Muscle layer of duodenum (tissue), 2 donors: ENCODE measurements around the gene RAPSN.

Experiments used
- H3K27ac ChIP-seq: one replicate; pipeline ENCODE4 v1.7.0; 2013; ENCODE audit warnings: mild to moderate bottlenecking, low read length
- H3K27me3 ChIP-seq: one replicate; pipeline ENCODE4 v1.7.0; 2013; ENCODE audit warnings: low read depth, mild to moderate bottlenecking, control low read depth, low read length
- H3K36me3 ChIP-seq, 2 donors: one replicate each; pipeline ENCODE4 v1.7.0; 2013; ENCODE audit warnings: low read length in 2 of 2, control low read depth in 1 of 2, mild to moderate bottlenecking in 1 of 2; ENCODE audit not compliant: insufficient read depth in 2 of 2, control insufficient read depth in 1 of 2
- H3K4me1 ChIP-seq, 2 donors: one replicate each; pipeline ENCODE4 v1.7.0; 2013; ENCODE audit warnings: low read length in 2 of 2, mild to moderate bottlenecking in 2 of 2, control low read depth in 1 of 2, moderate library complexity in 1 of 2; ENCODE audit not compliant: insufficient read depth in 2 of 2, control insufficient read depth in 1 of 2
- H3K4me3 ChIP-seq, 2 donors: one replicate each; pipeline ENCODE4 v1.7.0; 2013; ENCODE audit warnings: low read length in 2 of 2, low read depth in 1 of 2, mild to moderate bottlenecking in 1 of 2
- H3K9me3 ChIP-seq, 2 donors: one replicate each; pipeline ENCODE4 v1.7.0; 2013; ENCODE audit warnings: low read length in 2 of 2, control low read depth in 1 of 2, mild to moderate bottlenecking in 1 of 2; ENCODE audit not compliant: control insufficient read depth in 1 of 2
- donor health status: healthy.

Gene RAPSN

GRCh38 chr11:47443028-47443700 is 5.8 kb downstream of the RAPSN start:
- Histone ChIP-seq H3K27ac (no peak overlapping the region), H3K36me3 (no peaks in the 10 kb centered on the region), H3K27me3 (no peaks in the 10 kb centered on the region), H3K4me1 (no peaks in the 10 kb centered on the region), H3K9me3 (no peaks in the 10 kb centered on the region), H3K4me3 (no peak overlapping the region)

- no peaks in the 10 kb centered on the region for H3K4me1 ChIP-seq
- no peak overlapping the region for H3K27ac ChIP-seq
- H3K9me3 ChIP-seq = no peaks in the 10 kb centered on the region
- H3K27me3 ChIP-seq = no peaks in the 10 kb centered on the region
- no peaks in the 10 kb centered on the region for H3K36me3 ChIP-seq
- H3K4me3 ChIP-seq = no peak overlapping the region
Observed at GRCh38 chr11:47442514-47442913, 6.4 kb downstream of the RAPSN start.

GRCh38 chr11:47441421-47441820 is 7.5 kb downstream of the RAPSN start:
- Histone ChIP-seq H3K9me3 (no peaks in the 10 kb centered on the region), H3K4me3 (no peak overlapping the region), H3K27me3 (no peaks in the 10 kb centered on the region), H3K36me3 (no peaks in the 10 kb centered on the region), H3K4me1 (no peaks in the 10 kb centered on the region), H3K27ac (no peak overlapping the region)

- Histone ChIP-seq H3K9me3 (no peaks in the 10 kb centered on the region), H3K36me3 (no peaks in the 10 kb centered on the region), H3K27me3 (no peaks in the 10 kb centered on the region), H3K4me1 (no peaks in the 10 kb centered on the region), H3K27ac (no peak overlapping the region), H3K4me3 (no peak overlapping the region)
Observed at GRCh38 chr11:47440054-47440476, 8.9 kb downstream of the RAPSN start.

- Histone ChIP-seq H3K4me1 (peaks cover 0 to 4% of the 10 kb centered on the region in 2 donors), H3K4me3 (no peak overlapping the region), H3K27ac (no peak overlapping the region), H3K27me3 (no peaks in the 10 kb centered on the region), H3K36me3 (no peaks in the 10 kb centered on the region), H3K9me3 (no peaks in the 10 kb centered on the region)
Observed at GRCh38 chr11:47438721-47439120, 10.2 kb downstream of the RAPSN start.

GRCh38 chr11:47437746-47438418 is 11.1 kb downstream of the RAPSN start:
- H3K4me1 ChIP-seq = peaks cover 0 to 4% of the 10 kb centered on the region in 2 donors
- no peaks in the 10 kb centered on the region for H3K9me3 ChIP-seq
- H3K27me3 ChIP-seq = no peaks in the 10 kb centered on the region
- H3K36me3 ChIP-seq = no peaks in the 10 kb centered on the region
- no peak overlapping the region for H3K27ac ChIP-seq
- H3K4me3 ChIP-seq = no peak overlapping the region

- Histone ChIP-seq H3K4me3 (no peak overlapping the region), H3K4me1 (peaks cover 0 to 4% of the 10 kb centered on the region in 2 donors), H3K36me3 (no peaks in the 10 kb centered on the region), H3K9me3 (no peaks in the 10 kb centered on the region), H3K27me3 (no peaks in the 10 kb centered on the region), H3K27ac (no peak overlapping the region)
Observed at GRCh38 chr11:47437218-47437745, 11.7 kb downstream of the RAPSN start.

- no peak overlapping the region for H3K4me3 ChIP-seq
- no peaks in the 10 kb centered on the region for H3K9me3 ChIP-seq
- no peaks in the 10 kb centered on the region for H3K27me3 ChIP-seq
- no peak overlapping the region for H3K27ac ChIP-seq
- H3K36me3 ChIP-seq = no peaks in the 10 kb centered on the region
- H3K4me1 ChIP-seq = peaks cover 0 to 4% of the 10 kb centered on the region in 2 donors
Observed at GRCh38 chr11:47436726-47437125, 12.2 kb downstream of the RAPSN start.

- Histone ChIP-seq H3K36me3 (no peaks in the 10 kb centered on the region), H3K27ac (no peak overlapping the region), H3K9me3 (no peaks in the 10 kb centered on the region), H3K4me1 (peaks cover 0 to 4% of the 10 kb centered on the region in 2 donors), H3K4me3 (no peak overlapping the region), H3K27me3 (no peaks in the 10 kb centered on the region)
Observed at GRCh38 chr11:47435687-47436086, 13.2 kb downstream of the RAPSN start.

- Histone ChIP-seq H3K36me3 (no peaks in the 10 kb centered on the region), H3K4me1 (peaks cover 0 to 4% of the 10 kb centered on the region in 2 donors), H3K27ac (no peak overlapping the region), H3K9me3 (no peaks in the 10 kb centered on the region), H3K4me3 (no peak overlapping the region), H3K27me3 (no peaks in the 10 kb centered on the region)
Observed at GRCh38 chr11:47434011-47434786, 14.7 kb downstream of the RAPSN start.

GRCh38 chr11:47433157-47433556 is 15.8 kb downstream of the RAPSN start:
- no peaks in the 10 kb centered on the region for H3K36me3 ChIP-seq
- no peaks in the 10 kb centered on the region for H3K27me3 ChIP-seq
- H3K27ac ChIP-seq = no peak overlapping the region
- H3K4me1 ChIP-seq = peaks cover 0 to 4% of the 10 kb centered on the region in 2 donors
- H3K9me3 ChIP-seq = no peaks in the 10 kb centered on the region
- no peak overlapping the region for H3K4me3 ChIP-seq
